NCI-H526 (cell line): ENCODE measurements around the gene OR4E2.
A peak's percentile ranks its signal among the peaks of the same experiment; 100 is the strongest.
"Not testable (repeated sequence)": the region's sequence is repeated elsewhere in the genome, so short reads cannot be mapped to it uniquely, and the experiment has no call there.

Experiments
- DNase-seq, 2 experiments: peaks; one replicate each; lab custom pipeline; 2025; lab: John Stamatoyannopoulos, UW

Gene OR4E2

GRCh38 chr14:21697662-21698061, 44.0 kb downstream of the OR4E2 start:
- not testable (repeated sequence) for DNase-seq

GRCh38 chr14:21698538-21698937, 44.9 kb downstream of the OR4E2 start:
- DNase-seq = not testable (repeated sequence)

GRCh38 chr14:21699551-21699950, 45.9 kb downstream of the OR4E2 start:
- DNase-seq = no peak

- no peak for DNase-seq
Measured at GRCh38 chr14:21702316-21702715, 48.7 kb downstream of the OR4E2 start.

GRCh38 chr14:21703357-21704326, 50.0 kb downstream of the OR4E2 start:
- no peak for DNase-seq

- DNase-seq = no peak
Measured at GRCh38 chr14:21704338-21704737, 50.7 kb downstream of the OR4E2 start.

- DNase-seq = peak; percentile 20 to 39
Measured at GRCh38 chr14:21711360-21711961, 57.8 kb downstream of the OR4E2 start.

- no peak for DNase-seq
Measured at GRCh38 chr14:21712036-21712435, 58.4 kb downstream of the OR4E2 start.

GRCh38 chr14:21714318-21714929, 60.8 kb downstream of the OR4E2 start:
- no peak for DNase-seq
